HEK293 (cell line): Measurements from ENCODE around the gene SH3GLB2.

Source experiments
- BCL11A ChIP-seq: fragments of 450-650 bp; formaldehyde crosslinking; IDR thresholded peaks from 2 replicates; pipeline ENCODE4 v1.5.1; 2016; ENCODE audit warnings: low read depth, missing biosample characterization, missing genetic modification characterization
- BCL6B ChIP-seq: fragments of 450-650 bp; formaldehyde crosslinking; IDR thresholded peaks from 2 replicates; pipeline ENCODE4 v1.5.1; 2017; ENCODE audit warnings: missing biosample characterization, missing genetic modification characterization
- FEZF1 ChIP-seq: fragments of 450-650 bp; formaldehyde crosslinking; IDR thresholded peaks from 2 replicates; pipeline ENCODE4 v1.5.1; 2016; ENCODE audit warnings: missing biosample characterization, missing genetic modification characterization
- IKZF3 ChIP-seq: fragments of 450-650 bp; IDR thresholded peaks from 2 replicates; pipeline ENCODE4 v1.5.0; 2018; ENCODE audit warnings: missing biosample characterization, mild to moderate bottlenecking, missing genetic modification characterization, moderate library complexity
- KLF16 ChIP-seq: fragments of 450-650 bp; formaldehyde crosslinking; IDR thresholded peaks from 2 replicates; pipeline ENCODE4 v1.5.1; 2017; ENCODE audit warnings: missing biosample characterization, missing genetic modification characterization
- PRDM10 ChIP-seq: fragments of 450-650 bp; formaldehyde crosslinking; IDR thresholded peaks from 2 replicates; pipeline ENCODE4 v1.5.1; 2016; ENCODE audit warnings: missing biosample characterization, missing genetic modification characterization
- RBAK ChIP-seq: fragments of 450-650 bp; formaldehyde crosslinking; IDR thresholded peaks from 2 replicates; pipeline ENCODE4 v1.5.1; 2016; ENCODE audit warnings: missing biosample characterization, missing genetic modification characterization
- SP2 ChIP-seq: fragments of 450-650 bp; formaldehyde crosslinking; IDR thresholded peaks from 2 replicates; pipeline ENCODE4 v1.5.1; 2016; ENCODE audit warnings: missing biosample characterization, missing genetic modification characterization
- TRIM28 ChIP-seq: IDR thresholded peaks from 2 replicates; pipeline ENCODE4 v1.6.1; 2011; ENCODE audit warnings: low read length, control low read depth, borderline replicate concordance
- ZBTB17 ChIP-seq: fragments of 450-650 bp; formaldehyde crosslinking; IDR thresholded peaks from 2 replicates; pipeline ENCODE4 v1.5.1; 2016; ENCODE audit warnings: missing biosample characterization, missing genetic modification characterization
- ZBTB21 ChIP-seq: fragments of 450-650 bp; formaldehyde crosslinking; IDR thresholded peaks from 2 replicates; pipeline ENCODE4 v1.5.1; 2017; ENCODE audit warnings: missing biosample characterization, missing genetic modification characterization
- ZBTB26 ChIP-seq: fragments of 450-650 bp; formaldehyde crosslinking; optimal IDR thresholded peaks from 2 replicates; pipeline ENCODE3; 2016; ENCODE audit warnings: missing biosample characterization, mild to moderate bottlenecking, missing genetic modification characterization
- ZBTB7A ChIP-seq: fragments of 450-650 bp; formaldehyde crosslinking; IDR thresholded peaks from 2 replicates; pipeline ENCODE4 v1.5.1; 2016; ENCODE audit warnings: low read depth, missing biosample characterization, missing genetic modification characterization
- ZBTB8A ChIP-seq: fragments of 450-650 bp; formaldehyde crosslinking; IDR thresholded peaks from 2 replicates; pipeline ENCODE4 v1.5.1; 2016; ENCODE audit warnings: missing biosample characterization, missing genetic modification characterization
- ZFP3 ChIP-seq: fragments of 450-650 bp; formaldehyde crosslinking; IDR thresholded peaks from 2 replicates; pipeline ENCODE4 v1.5.1; 2016; ENCODE audit warnings: low read depth, missing biosample characterization, missing genetic modification characterization
- ZNF157 ChIP-seq: fragments of 450-650 bp; formaldehyde crosslinking; IDR thresholded peaks from 2 replicates; pipeline ENCODE4 v1.5.1; 2016; ENCODE audit warnings: missing biosample characterization, missing genetic modification characterization
- ZNF211 ChIP-seq: fragments of 450-650 bp; formaldehyde crosslinking; IDR thresholded peaks from 2 replicates; pipeline ENCODE4 v1.5.1; 2016; ENCODE audit warnings: low read depth, missing biosample characterization, missing genetic modification characterization
- ZNF24 ChIP-seq: fragments of 450-650 bp; formaldehyde crosslinking; IDR thresholded peaks from 2 replicates; pipeline ENCODE4 v1.5.1; 2016; ENCODE audit warnings: missing biosample characterization, missing genetic modification characterization
- ZNF302 ChIP-seq: fragments of 450-650 bp; formaldehyde crosslinking; IDR thresholded peaks from 2 replicates; pipeline ENCODE4 v1.5.1; 2016; ENCODE audit warnings: missing biosample characterization, missing genetic modification characterization, low read depth
- ZNF391 ChIP-seq: fragments of 450-650 bp; formaldehyde crosslinking; IDR thresholded peaks from 2 replicates; pipeline ENCODE4 v1.5.1; 2016; ENCODE audit warnings: low read depth, missing biosample characterization, missing genetic modification characterization, borderline replicate concordance
- ZNF398 ChIP-seq: fragments of 450-650 bp; formaldehyde crosslinking; IDR thresholded peaks from 2 replicates; pipeline ENCODE4 v1.5.1; 2017; ENCODE audit warnings: missing biosample characterization, missing genetic modification characterization
- ZNF501 ChIP-seq: fragments of 450-650 bp; formaldehyde crosslinking; IDR thresholded peaks from 2 replicates; pipeline ENCODE4 v1.5.1; 2016; ENCODE audit warnings: missing biosample characterization, missing genetic modification characterization
- ZNF510 ChIP-seq: fragments of 450-650 bp; formaldehyde crosslinking; IDR thresholded peaks from 2 replicates; pipeline ENCODE4 v1.5.1; 2018; ENCODE audit warnings: mild to moderate bottlenecking, missing genetic modification characterization, missing biosample characterization; ENCODE audit not compliant: insufficient replicate concordance
- ZNF629 ChIP-seq: fragments of 450-650 bp; formaldehyde crosslinking; IDR thresholded peaks from 2 replicates; pipeline ENCODE4 v1.5.1; 2017; ENCODE audit warnings: missing biosample characterization, missing genetic modification characterization
- ZNF664 ChIP-seq: fragments of 450-650 bp; formaldehyde crosslinking; IDR thresholded peaks from 2 replicates; pipeline ENCODE4 v1.5.1; 2016; ENCODE audit warnings: missing biosample characterization, missing genetic modification characterization
- ZNF76 ChIP-seq: fragments of 450-650 bp; formaldehyde crosslinking; IDR thresholded peaks from 2 replicates; pipeline ENCODE4; 2016; ENCODE audit warnings: low read depth, missing biosample characterization, missing genetic modification characterization, borderline replicate concordance
- ZNF776 ChIP-seq: fragments of 450-650 bp; formaldehyde crosslinking; IDR thresholded peaks from 2 replicates; pipeline ENCODE4 v1.5.0; 2017; ENCODE audit warnings: missing biosample characterization, missing genetic modification characterization, borderline replicate concordance
- ZSCAN5A ChIP-seq: fragments of 450-650 bp; formaldehyde crosslinking; IDR thresholded peaks from 2 replicates; pipeline ENCODE4 v1.5.1; 2016; ENCODE audit warnings: missing biosample characterization, missing genetic modification characterization
- TF ChIP-seq, protein P1 (sequence below): fragments of 450-650 bp; formaldehyde crosslinking; IDR thresholded peaks from 2 replicates; pipeline ENCODE4 v1.5.1; 2017; ENCODE audit warnings: missing biosample characterization, mild to moderate bottlenecking, missing genetic modification characterization, moderate library complexity

SH3GLB2 gene

DNA sequence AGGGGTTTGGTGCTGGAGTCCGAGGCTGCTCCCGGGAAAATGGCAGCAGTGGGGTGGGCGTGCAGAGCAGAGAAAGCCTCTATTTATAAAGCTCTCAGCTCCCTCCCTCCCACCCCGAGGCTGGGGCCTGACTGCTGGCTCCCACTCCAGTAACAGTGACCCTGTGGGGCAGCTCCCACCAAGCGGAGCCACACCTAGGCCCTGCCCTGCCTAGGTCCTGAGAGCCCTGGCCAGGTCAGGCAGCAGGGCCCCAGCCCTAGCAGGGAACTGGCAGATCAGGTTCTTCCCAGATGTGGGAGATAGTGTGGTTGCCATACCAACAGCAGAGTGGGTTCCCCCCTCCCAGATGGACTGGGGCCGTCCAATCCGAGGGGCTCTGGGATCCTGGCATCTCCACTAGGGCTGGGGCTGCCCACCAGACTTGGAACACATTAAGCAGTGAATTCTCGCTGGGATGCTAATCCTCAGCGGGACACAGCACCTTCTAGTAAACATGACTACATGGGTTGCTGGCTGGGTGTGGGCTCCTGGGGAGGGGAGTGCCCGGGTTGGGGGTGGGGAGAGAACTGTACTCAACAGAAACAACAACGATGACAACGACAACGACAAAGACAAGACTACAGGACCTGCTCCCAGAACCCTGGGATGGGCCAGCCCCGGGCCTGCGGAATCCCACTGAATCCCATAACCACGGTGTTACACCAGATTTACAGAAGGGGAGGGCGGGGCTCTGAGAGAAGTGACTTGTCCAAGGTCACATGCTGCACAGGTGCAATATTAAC lies 1.5 kb downstream of the SH3GLB2 start (continued):
- TF ChIP-seq ZBTB17 (tag by site-specific recombination): peak; percentile 75
- TF ChIP-seq ZBTB8A: no peak
- no peak for TF ChIP-seq TRIM28
- no peak for TF ChIP-seq ZBTB7A
- peak; percentile 24; the same call in 1 of the 2 replicates for TF ChIP-seq SP2 (tag by site-specific recombination)
- TF ChIP-seq ZNF391: no peak
- TF ChIP-seq ZNF629 (tag by site-specific recombination): no peak
- no peak for TF ChIP-seq ZFP3
- TF ChIP-seq BCL6B (tag by site-specific recombination): no peak
- no peak for TF ChIP-seq ZNF776 (tag by site-specific recombination)
- no peak for TF ChIP-seq ZSCAN5A (tag by site-specific recombination)
- TF ChIP-seq ZBTB21 (tag by site-specific recombination): no peak
- TF ChIP-seq FEZF1 (tag by site-specific recombination): no peak
- no peak for TF ChIP-seq ZNF24 (tag by site-specific recombination)
- no peak for TF ChIP-seq ZNF501 (tag by site-specific recombination)
- no peak for TF ChIP-seq ZNF157 (tag by site-specific recombination)
- no peak for TF ChIP-seq ZNF398 (tag by site-specific recombination)
- no peak for TF ChIP-seq BCL11A
- TF ChIP-seq PRDM10 (tag by site-specific recombination): peak; percentile 64
- TF ChIP-seq ZNF211 (tag by site-specific recombination): no peak
- TF ChIP-seq ZNF664 (tag by site-specific recombination): no peak
- TF ChIP-seq ZNF510 (tag by site-specific recombination): no peak
- TF ChIP-seq KLF16 (tag by site-specific recombination): 0 out of 2 replicates have a peak, but pooled peaks have one; percentile 13
- TF ChIP-seq, protein P1, sequence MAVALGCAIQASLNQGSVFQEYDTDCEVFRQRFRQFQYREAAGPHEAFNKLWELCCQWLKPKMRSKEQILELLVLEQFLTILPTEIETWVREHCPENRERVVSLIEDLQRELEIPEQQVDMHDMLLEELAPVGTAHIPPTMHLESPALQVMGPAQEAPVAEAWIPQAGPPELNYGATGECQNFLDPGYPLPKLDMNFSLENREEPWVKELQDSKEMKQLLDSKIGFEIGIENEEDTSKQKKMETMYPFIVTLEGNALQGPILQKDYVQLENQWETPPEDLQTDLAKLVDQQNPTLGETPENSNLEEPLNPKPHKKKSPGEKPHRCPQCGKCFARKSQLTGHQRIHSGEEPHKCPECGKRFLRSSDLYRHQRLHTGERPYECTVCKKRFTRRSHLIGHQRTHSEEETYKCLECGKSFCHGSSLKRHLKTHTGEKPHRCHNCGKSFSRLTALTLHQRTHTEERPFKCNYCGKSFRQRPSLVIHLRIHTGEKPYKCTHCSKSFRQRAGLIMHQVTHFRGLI (tag by site-specific recombination): no peak
- TF ChIP-seq RBAK (tag by site-specific recombination): no peak
- no peak for TF ChIP-seq ZNF302 (tag by site-specific recombination)
- 0 out of 2 replicates have a peak, but pooled peaks have one; percentile 14 for TF ChIP-seq IKZF3 (tag by site-specific recombination)
- TF ChIP-seq ZBTB26 (tag by site-specific recombination): no peak
- TF ChIP-seq ZNF76 (tag by site-specific recombination): 0 out of 2 replicates have a peak, but pooled peaks have one; percentile 15
